Measurements from ENCODE around the gene GLTP. TPM values are rescaled to one million over a fixed set of nuclear protein-coding genes. Genes with fewer than 3 reads are reported as not detected.

GLTP gene
- polyA plus RNA-seq, 10 donors: 20.3 to 41.7 (median 24.9) TPM

DNA sequence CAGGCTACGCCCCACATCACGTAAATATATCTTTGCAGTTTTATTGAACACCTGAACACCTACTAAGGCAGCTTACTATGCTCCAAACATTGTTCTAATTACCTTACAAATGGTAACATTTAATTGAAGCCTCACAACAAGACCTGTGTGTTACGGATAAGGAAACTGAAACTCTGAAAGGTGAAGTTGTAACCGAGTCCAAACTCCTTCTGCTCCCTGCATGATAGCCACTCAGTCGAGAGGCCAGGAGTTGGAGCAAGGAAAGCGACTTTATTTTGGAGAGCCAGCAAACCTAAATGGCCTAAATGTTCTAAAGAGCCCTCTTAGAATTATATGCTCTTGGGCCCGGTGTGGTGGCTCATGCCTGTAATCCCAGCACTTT lies 34.5 kb downstream of the GLTP start:
- DNase-seq: no peak

DNA sequence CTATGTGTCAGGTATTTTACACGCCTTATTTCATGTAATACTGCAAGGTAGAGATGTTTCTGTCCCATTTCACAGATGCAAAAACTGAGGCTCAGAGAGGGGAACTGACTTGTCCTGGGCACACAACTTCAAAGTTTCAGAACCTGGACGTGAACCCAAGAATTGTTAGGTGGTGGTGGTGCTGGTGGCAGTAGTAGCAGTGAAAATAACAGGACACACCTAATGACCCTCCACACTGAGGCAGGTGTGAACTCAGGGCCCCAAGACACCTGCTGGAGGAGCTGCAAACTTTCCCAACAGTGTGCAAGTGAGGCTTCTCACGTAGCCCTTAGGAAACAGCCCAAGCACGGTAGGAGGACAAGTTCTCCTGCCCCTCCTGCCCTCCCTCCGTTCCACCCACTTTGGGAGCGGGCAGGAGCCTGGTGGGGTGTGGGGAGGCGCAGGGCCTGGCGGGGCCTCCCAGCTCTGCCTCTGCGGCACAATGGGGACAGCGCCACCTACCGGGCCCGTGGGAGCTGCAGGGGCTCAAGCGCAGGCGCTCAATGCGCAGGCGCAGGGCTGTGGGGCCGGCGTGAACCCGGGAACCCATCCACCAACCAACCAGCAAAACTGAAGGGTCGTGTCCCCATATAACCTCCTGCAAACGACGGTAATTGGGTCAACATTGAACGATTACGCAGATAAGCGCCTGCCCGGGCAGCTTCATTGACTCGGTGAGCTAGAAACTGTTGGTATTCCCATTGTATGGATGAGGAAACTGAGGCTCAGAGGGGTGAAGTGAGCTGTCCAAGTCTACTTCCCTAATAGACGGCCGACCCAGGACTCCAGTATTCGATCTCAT lies 35.1 kb downstream of the GLTP start:
- DNase-seq: peak; percentile 68 to 91 (median 87)

DNA sequence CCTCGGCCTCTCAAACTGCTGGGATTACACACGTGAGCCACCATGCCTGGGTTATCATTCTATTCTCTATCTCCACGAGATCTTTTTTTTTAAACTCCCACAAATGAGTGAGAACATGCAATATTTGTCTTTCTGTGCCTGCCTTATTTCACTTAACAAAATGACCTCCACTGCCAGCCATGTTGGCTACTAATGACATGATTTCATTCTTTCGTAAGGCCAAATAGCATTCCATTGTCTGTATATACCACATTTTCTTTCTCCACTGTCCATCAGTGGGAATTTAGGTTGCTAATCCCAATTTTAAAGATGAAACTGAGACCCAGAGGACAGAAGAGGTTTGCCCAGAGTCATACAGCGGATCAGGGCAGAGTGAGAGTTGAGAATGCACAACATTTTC lies 36.2 kb downstream of the GLTP start:
- DNase-seq: no peak

DNA sequence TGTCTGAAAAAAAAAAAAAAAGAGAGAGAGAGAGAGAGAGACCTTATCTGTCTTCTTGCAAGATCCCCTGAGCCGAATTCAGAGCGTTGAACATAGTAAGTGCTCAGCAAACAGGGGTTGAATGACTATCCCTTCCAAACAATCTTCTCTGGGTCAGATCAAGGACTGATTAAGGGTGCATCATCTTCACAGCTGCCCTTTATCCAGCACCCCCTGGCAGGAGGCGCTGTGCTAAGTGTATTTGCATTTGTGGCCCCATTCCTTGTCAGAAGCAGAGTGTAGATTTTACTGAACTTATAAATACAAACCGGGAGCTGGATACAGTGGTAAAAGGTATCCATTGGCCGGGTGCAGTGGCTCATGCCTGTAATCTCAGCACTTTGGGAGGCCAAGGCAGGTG lies 38.3 kb downstream of the GLTP start:
- DNase-seq: no peak

DNA sequence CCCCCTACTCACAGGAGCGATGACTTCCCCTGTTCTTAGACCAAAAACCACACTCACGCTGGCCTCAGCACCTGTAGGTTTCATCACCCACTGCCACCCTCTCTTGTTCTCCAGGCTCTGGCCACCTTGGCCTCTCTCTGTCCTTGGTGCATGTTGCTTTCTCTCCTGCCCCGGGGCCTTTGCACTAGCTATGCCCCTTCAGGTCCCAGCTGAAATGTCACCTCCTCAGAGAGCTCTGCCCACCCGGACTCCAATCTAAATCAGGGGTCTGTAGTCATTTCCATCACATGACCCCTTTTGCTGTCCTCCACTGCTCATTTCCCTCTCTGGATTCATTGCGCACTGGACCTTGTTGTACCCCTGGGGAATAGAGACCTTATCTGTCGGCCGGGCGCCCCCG lies 39.0 kb downstream of the GLTP start:
- no peak for DNase-seq

DNA sequence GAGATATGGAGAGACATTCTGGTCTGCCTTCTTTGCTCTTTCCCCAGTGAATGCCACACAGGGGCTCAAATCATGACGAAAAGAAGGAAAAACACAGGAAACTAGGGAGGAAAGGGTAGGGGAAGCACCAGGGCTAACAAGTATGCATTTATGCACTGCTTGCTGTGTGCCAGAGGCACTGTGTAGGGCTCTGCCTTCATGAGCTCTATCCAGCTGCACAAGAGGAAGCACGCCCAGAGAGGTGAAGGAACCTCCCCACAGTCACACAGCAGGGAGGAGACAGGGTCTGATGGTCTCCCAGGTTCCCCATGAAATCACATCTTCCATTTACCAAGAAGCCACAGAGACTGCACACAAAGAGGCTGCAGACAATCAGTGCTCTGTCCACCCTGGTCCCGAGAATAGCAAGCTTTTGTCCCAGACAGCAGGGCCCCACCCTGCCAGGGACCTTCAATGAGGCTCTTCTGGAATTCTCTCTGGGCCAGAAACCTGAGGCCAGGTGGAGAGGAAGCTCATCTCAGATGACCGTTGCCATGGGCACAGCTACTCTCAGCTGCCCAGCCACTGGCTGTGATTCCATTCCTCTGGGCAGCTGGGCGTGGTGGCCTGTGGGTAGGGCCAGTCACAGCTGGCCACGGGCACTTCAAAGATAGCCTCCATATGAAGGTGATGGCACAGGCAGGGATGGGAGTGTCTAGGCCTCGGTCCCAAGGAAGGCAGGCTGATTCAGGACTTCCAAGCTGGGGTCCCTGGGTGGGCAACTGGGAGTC lies 39.9 kb downstream of the GLTP start:
- no peak for DNase-seq

DNA sequence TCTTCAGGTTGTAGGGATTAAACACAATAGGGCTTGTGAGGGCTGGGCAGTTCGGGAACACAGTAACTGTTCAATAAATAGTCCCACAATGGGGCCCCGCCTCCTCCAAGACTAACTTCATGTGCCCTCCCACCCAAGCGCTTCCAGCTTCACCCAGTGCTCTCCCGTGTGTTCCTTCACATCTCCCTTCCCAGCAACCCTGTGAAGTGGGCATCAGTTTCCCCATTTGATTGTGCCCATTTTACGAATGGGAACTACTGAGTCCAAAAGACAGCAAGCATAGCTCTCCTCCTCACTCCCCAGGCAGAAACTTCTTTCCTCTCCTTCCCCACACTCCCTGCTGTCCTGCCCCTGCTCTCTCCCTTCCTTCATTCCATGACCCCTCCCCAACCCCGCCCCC lies 40.9 kb downstream of the GLTP start:
- DNase-seq: no peak

DNA sequence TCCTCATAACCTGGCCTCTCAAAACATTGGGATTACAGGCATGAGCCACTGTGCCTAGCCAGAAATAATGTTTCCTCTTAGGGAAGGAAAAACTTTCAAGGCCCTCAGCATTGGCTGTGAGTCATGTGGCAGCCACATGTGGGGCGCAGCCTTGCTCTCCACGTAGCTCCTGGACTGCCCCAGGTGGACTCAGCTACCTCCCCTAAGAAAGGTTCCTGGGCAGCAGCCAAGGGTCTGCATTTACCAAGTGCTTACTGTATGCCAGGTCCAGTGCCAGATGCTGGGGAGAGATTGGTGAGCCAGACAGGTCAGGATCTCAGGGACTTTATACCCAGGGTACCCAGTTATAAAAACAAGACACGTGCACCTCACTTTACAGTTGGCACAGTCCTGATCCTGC lies 43.4 kb downstream of the GLTP start:
- no peak for DNase-seq

DNA sequence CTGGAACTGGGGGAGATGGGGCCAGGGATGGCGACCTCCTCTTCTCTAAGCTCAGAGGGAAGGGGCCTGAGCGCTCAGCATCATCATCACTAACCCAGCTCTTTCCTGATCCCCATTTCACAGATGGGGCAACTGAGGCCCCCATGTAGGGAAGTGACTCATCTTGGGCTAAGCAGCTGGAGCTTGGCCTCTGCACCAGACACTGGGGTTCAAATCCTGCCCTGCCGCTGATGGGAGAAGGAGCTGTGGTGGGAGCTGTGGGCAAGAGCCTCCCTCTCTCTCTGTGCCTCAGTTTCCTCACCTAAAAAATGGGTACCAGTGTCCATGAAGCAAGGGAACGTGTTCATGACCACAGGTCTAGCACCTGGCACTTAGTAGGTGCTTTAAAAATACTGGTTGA lies 44.5 kb downstream of the GLTP start:
- DNase-seq: no peak

DNA sequence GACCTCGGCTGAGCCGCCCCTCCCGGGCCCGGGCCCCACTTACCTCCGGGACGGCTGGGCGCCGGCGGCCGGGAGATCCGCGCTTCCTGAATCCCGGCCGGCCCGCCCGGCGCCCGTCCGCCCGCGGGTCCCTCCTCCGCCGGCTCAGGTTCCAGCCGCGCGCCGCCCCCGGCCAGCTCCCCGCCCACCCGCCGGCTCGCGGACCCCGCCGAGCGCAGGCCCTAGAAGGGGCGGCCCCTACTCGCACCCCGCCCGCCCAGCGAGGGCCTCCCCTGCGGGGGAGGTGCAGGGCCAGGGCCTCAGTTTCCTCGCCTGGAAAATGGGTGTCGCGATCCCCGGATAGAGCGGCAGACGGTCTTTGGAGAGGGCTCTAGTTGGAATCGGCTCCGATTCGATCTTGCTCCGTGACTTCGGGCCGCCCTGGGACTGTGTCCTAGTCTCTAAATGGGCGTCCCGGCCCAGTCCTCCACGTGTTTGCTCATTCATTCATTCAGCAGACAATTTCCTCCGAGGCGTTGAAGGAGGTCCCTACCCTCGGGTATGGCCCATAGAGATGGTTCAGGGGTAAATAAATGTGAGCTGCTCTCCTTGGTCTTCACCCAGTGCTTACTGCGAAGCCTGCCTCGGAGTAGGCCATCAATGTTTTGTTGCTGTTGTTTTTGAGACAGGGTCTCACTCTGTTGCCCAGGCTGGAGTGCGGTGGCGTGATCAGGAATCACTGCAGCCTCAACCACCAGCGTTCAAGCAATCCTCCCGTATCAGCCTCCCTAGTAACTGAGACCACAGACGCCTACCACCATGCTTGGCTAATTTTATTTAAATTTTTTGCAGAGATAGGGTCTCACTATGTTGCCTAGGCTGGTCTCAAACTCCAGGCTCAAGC lies 46.8 kb downstream of the GLTP start, which contains the start of gene TRPV4:
Gene TRPV4 (minus strand): TSS at position 92 of the 883 bp plus-strand sequence. CDS start 18,602 bp downstream, outside the sequence.
- DNase-seq: peak; percentile 30 to 77 (median 46)

DNA sequence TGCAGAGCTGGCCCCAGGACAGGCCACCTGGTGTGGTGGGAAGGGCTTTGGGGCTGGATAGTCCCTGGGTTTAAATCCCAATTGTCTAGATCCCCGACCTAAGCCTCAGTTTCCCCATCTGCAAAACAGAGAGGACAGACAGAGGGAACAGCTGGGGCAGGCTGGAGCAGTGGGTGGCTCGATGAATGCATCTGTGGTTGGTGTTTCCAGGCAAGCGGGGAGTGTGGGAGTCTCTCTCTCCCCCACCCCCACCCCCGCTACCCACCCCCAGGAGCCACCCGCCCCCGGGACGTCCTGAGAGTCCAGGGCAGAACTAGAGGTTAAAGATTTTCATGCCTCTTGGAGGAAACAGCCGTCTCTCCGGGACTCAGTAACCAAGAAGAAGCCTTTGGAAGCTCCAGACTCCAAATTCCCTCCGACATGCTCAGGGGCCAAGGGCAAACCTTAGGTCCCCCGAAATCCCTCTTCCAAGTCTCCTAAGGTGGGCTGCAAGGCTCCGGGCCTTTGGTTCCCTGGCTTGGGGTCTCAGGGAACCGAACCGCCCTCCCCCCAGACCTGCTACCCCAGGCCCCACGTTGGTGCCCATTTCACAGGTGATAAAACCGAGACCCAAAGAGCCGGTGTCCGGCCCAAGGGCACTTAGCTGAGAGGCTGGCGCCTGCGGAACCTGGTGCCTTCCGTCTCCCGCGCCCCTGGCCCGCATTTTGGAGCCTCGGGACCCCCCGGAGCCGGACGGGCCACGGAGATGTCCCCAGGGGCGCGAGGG lies 47.6 kb downstream of the GLTP start:
- no peak for DNase-seq

DNA sequence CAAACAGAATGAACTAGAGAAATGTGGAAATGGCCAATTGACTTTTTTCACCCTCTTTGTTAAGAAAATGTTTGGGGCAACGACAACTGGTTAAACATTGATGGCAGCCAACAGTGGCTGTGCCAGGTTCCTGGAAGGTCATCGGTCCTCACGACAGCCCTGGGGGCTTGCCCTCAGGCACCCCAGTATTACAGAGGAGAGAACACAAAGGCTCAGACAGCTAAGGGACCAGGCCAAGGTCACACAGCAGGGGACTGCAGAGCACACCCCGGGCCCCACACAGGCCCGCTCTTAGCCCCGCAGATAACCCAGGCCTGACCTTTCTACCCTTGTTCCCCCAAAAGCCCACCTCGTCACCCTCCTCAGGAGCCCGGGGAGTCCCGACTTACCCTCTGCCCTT lies 48.4 kb downstream of the GLTP start:
- no peak for DNase-seq

DNA sequence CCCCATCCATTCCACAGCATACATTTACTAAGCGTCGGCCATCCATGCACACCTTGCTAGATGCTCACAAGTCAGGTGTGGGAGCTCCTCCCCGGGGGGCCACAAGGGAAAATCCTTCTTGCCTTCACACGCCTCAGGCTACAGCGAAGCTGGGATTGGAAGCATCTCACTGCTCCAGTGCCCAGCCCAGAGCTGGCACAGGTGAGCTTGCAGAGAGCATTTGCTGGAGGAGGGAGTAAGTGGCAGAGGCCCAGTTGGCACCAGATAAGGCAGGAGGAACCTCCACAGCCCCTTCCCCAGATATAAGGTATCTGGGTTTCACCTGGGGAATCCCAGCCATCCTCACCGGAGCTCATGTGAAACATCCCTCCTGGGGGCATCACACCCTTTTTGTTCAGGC lies 49.0 kb downstream of the GLTP start:
- DNase-seq: no peak

DNA sequence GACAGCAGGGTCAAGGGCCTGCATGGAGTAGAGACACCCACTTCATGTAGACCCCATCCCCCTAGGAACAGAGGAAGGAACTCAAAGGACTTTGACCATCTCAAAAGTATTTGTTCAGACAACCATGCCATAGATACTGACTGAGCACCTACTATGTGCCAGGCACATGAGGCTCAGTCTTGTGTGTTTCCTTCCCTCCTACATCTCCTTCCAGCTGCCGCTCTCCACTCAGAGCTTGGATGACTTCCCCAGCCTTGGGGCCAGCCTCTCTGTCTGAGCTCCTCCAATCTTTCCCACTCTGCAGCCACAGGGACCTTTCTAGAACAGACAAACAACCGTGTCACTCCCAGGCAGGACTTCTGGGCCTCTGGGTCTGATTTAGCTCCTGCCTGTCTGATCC lies 49.6 kb downstream of the GLTP start:
- no peak for DNase-seq

DNA sequence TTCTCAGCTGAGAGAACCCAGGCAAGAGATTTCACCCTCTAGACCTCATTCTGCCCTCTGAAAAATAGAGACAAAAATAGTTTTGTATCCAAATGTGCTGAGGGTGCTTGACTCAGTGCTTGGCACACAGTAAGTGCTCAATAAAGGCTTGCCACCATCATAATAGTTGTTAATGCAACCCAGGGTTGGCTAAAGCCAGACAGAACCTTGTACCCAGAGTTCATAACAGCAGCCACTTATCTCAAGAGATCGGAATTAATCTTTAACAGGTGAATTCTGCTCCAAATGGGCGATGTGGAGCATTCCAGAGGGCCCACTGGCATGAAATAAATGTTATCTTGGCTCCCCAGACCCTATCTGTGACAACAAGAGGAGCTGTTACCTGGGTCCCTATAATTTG lies 50.1 kb downstream of the GLTP start:
- no peak for DNase-seq

DNA sequence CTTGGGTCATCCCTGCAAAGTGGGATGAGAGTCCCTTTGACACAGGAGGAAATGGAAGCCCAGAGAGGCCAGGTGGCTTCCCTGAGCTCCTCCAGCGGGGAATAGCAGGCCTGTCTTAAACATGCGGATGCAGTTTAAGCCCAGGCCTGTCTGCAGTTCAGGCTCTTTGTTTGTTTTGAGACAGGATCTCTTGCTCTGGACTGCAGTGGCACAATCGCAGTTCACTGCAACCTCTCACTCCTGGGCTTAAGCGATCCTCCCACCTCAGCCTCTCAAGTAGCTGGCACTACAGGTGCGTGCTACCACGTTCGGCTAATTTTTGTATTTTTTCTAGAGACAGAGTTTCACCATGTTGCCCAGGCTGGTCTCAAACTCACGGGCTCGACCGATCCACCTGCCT lies 50.7 kb downstream of the GLTP start:
- no peak for DNase-seq

DNA sequence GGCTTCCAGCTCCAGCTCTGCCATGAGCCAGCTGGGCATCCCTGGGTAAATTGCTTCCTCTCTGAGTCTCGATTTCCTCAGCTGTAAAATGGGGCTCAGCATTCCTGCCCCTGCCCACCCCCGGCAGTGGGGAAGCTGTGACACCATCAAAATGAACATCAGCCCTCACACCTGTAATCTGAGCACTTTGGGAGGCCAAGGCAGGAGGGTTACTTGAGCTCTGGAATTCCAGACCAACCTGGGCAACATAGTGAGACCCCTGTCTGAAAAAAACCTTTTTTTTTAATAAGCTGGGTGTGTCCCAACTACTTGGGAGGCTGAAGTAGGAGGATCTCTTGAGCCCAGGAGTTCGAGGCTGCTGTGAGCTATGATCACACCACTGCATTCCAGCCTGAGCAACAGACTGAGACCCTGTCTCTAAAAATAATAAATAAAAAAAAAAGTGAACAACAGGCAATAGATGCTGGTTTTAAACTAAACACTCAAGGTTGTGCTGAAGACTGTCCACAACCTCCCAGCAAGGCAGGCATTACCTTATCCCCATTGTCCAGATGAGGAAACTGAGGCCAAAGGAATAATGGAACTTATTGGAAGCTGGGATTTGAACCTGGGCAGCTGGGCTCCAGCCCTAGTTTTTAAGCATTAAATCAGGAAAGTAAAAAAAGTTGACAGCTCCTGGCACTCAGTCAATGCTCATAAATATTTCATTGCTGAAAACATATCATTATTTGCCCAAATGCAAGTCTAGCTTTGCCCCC lies 51.4 kb downstream of the GLTP start:
- no peak for DNase-seq

DNA sequence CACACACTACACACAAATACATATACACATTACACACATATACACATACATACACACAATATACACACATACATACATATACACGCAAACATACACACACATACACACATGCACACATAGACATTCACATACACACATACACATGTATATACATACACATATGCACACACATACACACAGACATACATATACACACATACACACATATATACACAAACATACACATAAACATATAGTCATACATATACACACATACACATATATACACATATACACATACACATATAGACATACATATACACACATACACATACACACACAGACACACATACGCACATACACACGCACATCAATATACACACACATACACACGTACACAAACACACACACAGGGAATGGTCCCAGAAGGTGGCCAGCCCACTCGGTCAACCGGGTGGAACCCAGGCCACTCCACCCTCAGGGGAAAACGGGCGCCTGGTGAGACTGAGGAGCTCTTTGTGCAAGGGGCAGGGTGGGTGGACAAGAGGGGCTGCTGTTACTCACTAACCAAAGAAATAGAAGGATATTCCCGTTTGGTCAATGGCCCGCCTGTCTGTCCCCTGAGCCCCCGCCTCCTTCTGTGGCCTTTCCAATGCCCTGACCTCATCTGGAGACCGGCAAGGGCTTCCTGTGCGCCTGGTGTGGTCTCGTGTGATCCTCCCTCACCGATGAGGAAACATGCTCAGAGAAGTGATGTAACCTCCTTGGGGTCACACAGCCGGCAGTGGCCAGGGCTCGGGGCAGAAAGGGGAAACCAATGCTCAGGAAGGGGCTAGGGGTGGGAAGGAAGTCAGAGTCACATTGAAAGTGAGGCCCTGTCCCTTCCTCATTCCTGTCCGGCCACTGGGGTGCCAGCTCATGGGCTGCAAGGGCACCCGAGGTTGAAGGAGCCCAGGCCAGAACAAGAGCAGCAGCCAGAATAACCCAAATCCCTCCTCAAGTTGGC lies 52.5 kb downstream of the GLTP start:
- peak in 1 of 3 donors; percentile 55 for DNase-seq

DNA sequence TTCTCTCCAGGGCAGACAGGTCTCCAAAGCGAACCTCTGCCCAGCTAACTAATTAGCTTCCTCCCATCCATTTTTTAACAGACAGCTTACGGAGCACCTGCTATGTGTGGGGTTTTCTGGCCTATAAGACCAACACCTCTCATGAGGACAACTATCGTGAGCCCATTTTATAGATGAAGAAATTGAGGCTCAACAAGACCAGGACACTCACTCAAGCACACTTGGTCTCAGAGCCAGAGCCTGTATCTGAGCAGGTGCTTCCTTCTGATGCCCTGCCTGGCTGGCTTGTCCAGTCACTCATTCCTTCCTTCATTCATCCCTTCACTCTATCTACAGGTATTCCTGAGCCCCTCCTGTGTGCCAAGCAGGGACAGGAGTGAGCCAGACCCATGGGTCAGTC lies 53.3 kb downstream of the GLTP start:
- no peak for DNase-seq

Data from muscle of back (tissue), 11 donors.